Vagina (tissue), 2 donors: ENCODE data around the gene SEPTIN5. TPM values are rescaled to one million over a fixed set of nuclear protein-coding genes. Genes with fewer than 3 reads are reported as not detected.
A peak's percentile ranks its signal among the peaks of the same experiment; 100 is the strongest.

ENCODE experiments used
- DNase-seq, 2 donors: peaks; one replicate each; pipeline ENCODE4 v3.0.0-alpha.2; 2017; ENCODE audit errors: extremely low spot score in 2 of 2
- H3K27ac ChIP-seq: fragments of 200-600 bp; sonication (generic); one replicate; pipeline ENCODE4 v1.5.1; 2019
- H3K27me3 ChIP-seq: fragments of 200-600 bp; sonication (generic); one replicate; pipeline ENCODE4 v1.5.1; 2019
- H3K36me3 ChIP-seq, 2 donors: fragments of 200-600 bp; sonication (generic); one replicate each; pipeline ENCODE4 v1.5.1; 2017 to 2019
- H3K4me1 ChIP-seq: fragments of 200-600 bp; sonication (generic); one replicate; pipeline ENCODE4 v1.5.1; 2019
- H3K4me3 ChIP-seq, 2 donors: fragments of 200-600 bp; sonication (generic); 1 replicate in 1 of 2; 2 replicates in 1 of 2; pipeline ENCODE4 v1.5.1; 2016 to 2019
- H3K9me3 ChIP-seq: fragments of 200-600 bp; sonication (generic); one replicate; pipeline ENCODE4 v1.5.1; 2019
- POLR2A ChIP-seq, 2 donors: fragments of 450-650 bp; IDR thresholded peaks; one replicate each; pipeline ENCODE4 v1.6.1; 2017; ENCODE audit warnings: antibody characterized with exemption in 2 of 2, mild to moderate bottlenecking in 2 of 2, moderate library complexity in 2 of 2
- POLR2AphosphoS5 ChIP-seq, 2 donors: sonication (generic); formaldehyde crosslinking; IDR thresholded peaks; one replicate each; pipeline ENCODE4 v1.9.0; 2017; ENCODE audit warnings: antibody characterized with exemption in 2 of 2, mild to moderate bottlenecking in 2 of 2, low read depth in 1 of 2; ENCODE audit not compliant: insufficient read depth in 1 of 2
- intact Hi-C: fragments of 100-400 bp; cut with DNase I; formaldehyde crosslinking; loops from one replicate; pipeline ENCODE4 v1.15.1; 2023
- total RNA-seq: library from RNA; depleted of rRNA; stranded (reverse); fragments of >200 nt; gene quantifications from one replicate; pipeline ENCODE4 v1.2.3, GENCODE V29; 2016
- TF ChIP-seq, protein P1 (sequence below), 3 experiments: fragments of 450-650 bp in 2 of 3; fragments of 200-600 bp in 1 of 3; sonication (generic) in 1 of 3; IDR thresholded peaks; one replicate each; pipeline ENCODE4 v1.5.1; 2017 to 2019; ENCODE audit warnings: antibody characterized with exemption in 3 of 3, mild to moderate bottlenecking in 2 of 3, moderate library complexity in 2 of 3

The SEPTIN5 gene
- total RNA-seq, 1 donor from 2014 or later, result 67.3 TPM

DNA sequence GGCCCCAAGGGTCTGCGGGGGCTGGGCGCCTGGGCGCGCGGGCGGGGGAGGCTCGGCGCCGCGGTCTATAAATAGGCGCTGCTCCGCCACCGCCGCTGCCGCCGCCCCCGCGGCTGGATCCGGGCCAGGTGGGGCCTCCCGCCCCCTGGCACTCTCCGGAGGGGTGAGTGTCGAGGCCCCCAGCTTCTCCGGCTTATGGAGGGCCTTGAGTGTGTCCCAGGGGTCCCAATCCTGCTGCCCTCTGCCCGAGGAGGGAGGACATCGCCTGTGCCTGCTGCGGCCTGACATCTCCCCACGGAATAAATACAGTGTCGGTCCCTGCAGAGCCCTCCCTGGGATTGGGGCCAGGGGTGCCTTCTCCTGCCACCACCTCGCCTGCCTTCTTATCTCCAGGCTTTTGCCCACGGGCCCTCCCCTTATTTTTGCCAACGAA, 4.8 kb downstream of the SEPTIN5 start:
- no peaks in the 10 kb centered on the region for H3K27me3 ChIP-seq
- H3K4me1 ChIP-seq, result peaks cover 62% of the 10 kb centered on the region
- H3K4me3 ChIP-seq, result peak overlapping the region; percentile 56 to 71
- no peak for DNase-seq
- no peak for TF ChIP-seq POLR2A (IDR thresholded peaks at IDR 0.05)
- no peaks in the 10 kb centered on the region for H3K9me3 ChIP-seq
- intact Hi-C loops, result loop anchor here (5.0 kb wide), 1 partner anchor 37 kb away; no protein-coding TSS in a partner anchor
- peaks cover 0 to 32% of the 10 kb centered on the region in 2 donors for H3K36me3 ChIP-seq
- peak overlapping the region; percentile 85 for H3K27ac ChIP-seq

DNA sequence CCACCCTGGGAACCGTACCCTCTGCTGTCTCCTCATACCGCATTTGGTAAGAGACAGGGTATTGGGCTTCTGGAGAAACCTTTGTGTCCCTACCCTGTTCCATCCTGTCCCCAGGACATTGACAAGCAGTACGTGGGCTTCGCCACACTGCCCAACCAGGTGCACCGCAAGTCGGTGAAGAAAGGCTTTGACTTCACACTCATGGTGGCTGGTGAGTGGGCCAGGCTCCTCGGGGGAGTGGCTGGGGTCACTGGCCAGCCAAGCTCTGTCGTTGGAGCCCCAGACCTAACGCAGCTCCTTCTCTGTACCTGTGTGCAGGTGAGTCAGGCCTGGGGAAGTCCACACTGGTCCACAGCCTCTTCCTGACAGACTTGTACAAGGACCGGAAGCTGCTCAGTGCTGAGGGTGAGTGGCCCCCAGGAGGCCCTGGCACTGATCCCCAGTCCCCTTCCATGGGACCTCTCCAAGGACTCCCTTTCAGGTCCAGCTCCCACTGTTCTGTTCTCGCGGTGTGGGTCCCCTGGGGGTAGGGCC, 5.3 kb downstream of the SEPTIN5 start:
- peaks cover 0 to 32% of the 10 kb centered on the region in 2 donors for H3K36me3 ChIP-seq
- H3K9me3 ChIP-seq, result no peaks in the 10 kb centered on the region
- H3K4me1 ChIP-seq, result peaks cover 61% of the 10 kb centered on the region
- intact Hi-C loops, result loop anchor here (5.0 kb wide), 1 partner anchor 37 kb away; no protein-coding TSS in a partner anchor
- TF ChIP-seq POLR2AphosphoS5 (IDR thresholded peaks at IDR 0.05; ENCODE audit: insufficient read depth in 1 of 2, low read depth in 1 of 2) (no peak), POLR2A (IDR thresholded peaks at IDR 0.05) (no peak)
- TF ChIP-seq, protein P1, sequence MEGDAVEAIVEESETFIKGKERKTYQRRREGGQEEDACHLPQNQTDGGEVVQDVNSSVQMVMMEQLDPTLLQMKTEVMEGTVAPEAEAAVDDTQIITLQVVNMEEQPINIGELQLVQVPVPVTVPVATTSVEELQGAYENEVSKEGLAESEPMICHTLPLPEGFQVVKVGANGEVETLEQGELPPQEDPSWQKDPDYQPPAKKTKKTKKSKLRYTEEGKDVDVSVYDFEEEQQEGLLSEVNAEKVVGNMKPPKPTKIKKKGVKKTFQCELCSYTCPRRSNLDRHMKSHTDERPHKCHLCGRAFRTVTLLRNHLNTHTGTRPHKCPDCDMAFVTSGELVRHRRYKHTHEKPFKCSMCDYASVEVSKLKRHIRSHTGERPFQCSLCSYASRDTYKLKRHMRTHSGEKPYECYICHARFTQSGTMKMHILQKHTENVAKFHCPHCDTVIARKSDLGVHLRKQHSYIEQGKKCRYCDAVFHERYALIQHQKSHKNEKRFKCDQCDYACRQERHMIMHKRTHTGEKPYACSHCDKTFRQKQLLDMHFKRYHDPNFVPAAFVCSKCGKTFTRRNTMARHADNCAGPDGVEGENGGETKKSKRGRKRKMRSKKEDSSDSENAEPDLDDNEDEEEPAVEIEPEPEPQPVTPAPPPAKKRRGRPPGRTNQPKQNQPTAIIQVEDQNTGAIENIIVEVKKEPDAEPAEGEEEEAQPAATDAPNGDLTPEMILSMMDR (IDR thresholded peaks at IDR 0.05), result no peak
- H3K4me3 ChIP-seq, result peak overlapping the region; percentile 56 to 71
- H3K27me3 ChIP-seq, result no peaks in the 10 kb centered on the region
- no peak for DNase-seq
- peak overlapping the region; percentile 85 for H3K27ac ChIP-seq

DNA sequence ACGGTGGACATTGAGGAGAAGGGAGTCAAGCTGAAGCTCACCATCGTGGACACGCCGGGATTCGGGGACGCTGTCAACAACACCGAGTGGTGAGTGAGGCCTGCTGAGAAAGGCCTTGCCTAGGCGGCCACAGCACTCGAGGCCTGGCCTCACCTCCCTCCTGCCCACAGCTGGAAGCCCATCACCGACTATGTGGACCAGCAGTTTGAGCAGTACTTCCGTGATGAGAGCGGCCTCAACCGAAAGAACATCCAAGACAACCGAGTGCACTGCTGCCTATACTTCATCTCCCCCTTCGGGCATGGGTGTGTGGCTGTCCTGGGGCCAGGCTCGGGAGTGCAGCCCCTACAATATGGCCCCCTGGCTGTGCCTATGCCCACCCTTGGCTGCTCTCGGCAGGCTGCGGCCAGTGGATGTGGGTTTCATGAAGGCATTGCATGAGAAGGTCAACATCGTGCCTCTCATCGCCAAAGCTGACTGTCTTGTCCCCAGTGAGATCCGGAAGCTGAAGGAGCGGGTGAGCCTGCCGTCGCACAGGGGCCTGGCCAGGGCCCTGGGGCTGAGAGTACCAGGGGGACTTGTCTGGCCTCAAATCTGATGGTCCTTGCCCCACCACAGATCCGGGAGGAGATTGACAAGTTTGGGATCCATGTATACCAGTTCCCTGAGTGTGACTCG, 6.0 kb downstream of the SEPTIN5 start:
- H3K27ac ChIP-seq, result no peak overlapping the region
- H3K4me3 ChIP-seq, result no peak overlapping the region
- H3K36me3 ChIP-seq, result peaks cover 0 to 32% of the 10 kb centered on the region in 2 donors
- TF ChIP-seq, protein P1 (IDR thresholded peaks at IDR 0.05), result no peak
- TF ChIP-seq POLR2AphosphoS5 (IDR thresholded peaks at IDR 0.05; ENCODE audit: insufficient read depth in 1 of 2, low read depth in 1 of 2), result no peak
- no peak for TF ChIP-seq POLR2A (IDR thresholded peaks at IDR 0.05)
- peaks cover 54% of the 10 kb centered on the region for H3K4me1 ChIP-seq
- intact Hi-C loops, result no loop called here
- no peak for DNase-seq
- H3K9me3 ChIP-seq, result no peaks in the 10 kb centered on the region
- no peaks in the 10 kb centered on the region for H3K27me3 ChIP-seq

DNA sequence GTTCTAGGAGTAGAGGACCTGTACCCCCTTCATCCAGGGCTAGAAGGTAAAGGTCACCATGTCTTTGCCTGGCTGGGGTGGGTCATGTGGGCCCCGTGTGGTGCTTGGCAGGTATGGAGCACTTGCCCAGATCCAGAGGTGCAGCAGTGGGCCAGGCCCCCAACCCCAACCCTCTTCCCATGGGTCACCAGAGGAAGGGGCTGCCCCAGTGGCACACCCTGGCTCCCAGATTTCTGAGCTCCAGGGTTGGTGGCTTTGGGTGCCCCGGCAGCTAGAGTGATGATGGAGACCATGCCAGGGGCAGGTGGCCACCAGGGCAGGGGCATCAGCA, 6.7 kb downstream of the SEPTIN5 start:
- no peak overlapping the region for H3K27ac ChIP-seq
- no peaks in the 10 kb centered on the region for H3K9me3 ChIP-seq
- H3K4me1 ChIP-seq, result peaks cover 47% of the 10 kb centered on the region
- intact Hi-C loops, result no loop called here
- no peaks in the 10 kb centered on the region for H3K27me3 ChIP-seq
- TF ChIP-seq POLR2AphosphoS5 (IDR thresholded peaks at IDR 0.05; ENCODE audit: insufficient read depth in 1 of 2, low read depth in 1 of 2), result no peak
- no peak for TF ChIP-seq POLR2A (IDR thresholded peaks at IDR 0.05)
- TF ChIP-seq, protein P1 (IDR thresholded peaks at IDR 0.05), result no peak
- peaks cover 0 to 32% of the 10 kb centered on the region in 2 donors for H3K36me3 ChIP-seq
- DNase-seq, result no peak
- no peak overlapping the region for H3K4me3 ChIP-seq

DNA sequence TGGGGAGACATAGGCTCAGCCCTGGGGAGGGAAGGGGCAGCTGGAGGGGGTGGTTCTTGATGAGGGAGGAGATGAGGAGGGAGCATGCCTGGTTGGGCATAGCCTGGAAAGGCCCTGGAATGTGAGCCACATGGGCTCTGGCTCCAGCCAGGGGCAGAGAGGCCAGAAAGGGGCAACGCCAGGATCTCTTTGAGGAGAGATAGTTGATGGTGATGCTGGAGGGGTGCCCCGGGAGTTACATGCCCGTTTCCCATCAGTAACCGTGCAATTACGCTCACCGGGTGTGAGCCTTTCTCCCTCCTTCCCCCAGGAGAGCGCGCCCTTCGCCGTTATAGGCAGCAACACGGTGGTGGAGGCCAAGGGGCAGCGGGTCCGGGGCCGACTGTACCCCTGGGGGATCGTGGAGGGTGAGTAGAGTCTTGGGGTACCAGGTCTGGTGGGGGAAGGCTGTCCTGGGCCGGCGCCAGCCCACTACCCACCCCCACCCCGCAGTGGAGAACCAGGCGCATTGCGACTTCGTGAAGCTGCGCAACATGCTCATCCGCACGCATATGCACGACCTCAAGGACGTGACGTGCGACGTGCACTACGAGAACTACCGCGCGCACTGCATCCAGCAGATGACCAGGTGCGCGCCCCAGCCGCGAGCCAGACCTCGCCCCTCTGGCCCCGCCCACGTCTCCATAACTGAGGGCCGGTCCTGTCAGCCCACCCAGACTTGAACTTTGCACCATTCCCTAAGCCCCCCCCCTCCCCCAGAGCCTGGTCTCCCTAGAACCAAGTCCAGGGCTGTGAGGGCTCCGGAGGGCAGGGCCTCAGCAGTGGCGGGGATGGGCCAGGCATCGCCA, 7.3 kb downstream of the SEPTIN5 start:
- Histone ChIP-seq H3K27me3 (no peaks in the 10 kb centered on the region), H3K4me3 (no peak overlapping the region), H3K27ac (no peak overlapping the region), H3K4me1 (peaks cover 41% of the 10 kb centered on the region), H3K36me3 (peaks cover 0 to 32% of the 10 kb centered on the region in 2 donors), H3K9me3 (no peaks in the 10 kb centered on the region)
- TF ChIP-seq POLR2A (IDR thresholded peaks at IDR 0.05) (no peak), POLR2AphosphoS5 (IDR thresholded peaks at IDR 0.05; ENCODE audit: insufficient read depth in 1 of 2, low read depth in 1 of 2) (no peak)
- TF ChIP-seq, protein P1 (IDR thresholded peaks at IDR 0.05), result no peak
- no peak for DNase-seq
- intact Hi-C loops, result no loop called here
